ENCODE data around the gene EIF3J. TPM values are rescaled to one million over a fixed set of nuclear protein-coding genes. Genes with fewer than 3 reads are reported as not detected.
A peak's percentile ranks its signal among the peaks of the same experiment; 100 is the strongest.
"Not testable (repeated sequence)": the region's sequence is repeated elsewhere in the genome, so short reads cannot be mapped to it uniquely, and the experiment has no call there.

Gene EIF3J
- total RNA-seq, 1 donor from 2014 or later: 39.3 TPM

GRCh38 chr15:44541282-44541958 lies 4.5 kb downstream of the EIF3J start:
- peak; percentile 58 to 81 for DNase-seq (ENCODE audit: low read depth in 2 of 2)

- DNase-seq (ENCODE audit: low read depth in 2 of 2): no peak
Measured at GRCh38 chr15:44542596-44542995, 5.6 kb downstream of the EIF3J start.

- DNase-seq (ENCODE audit: low read depth in 2 of 2): not testable (repeated sequence)
Measured at GRCh38 chr15:44544745-44545144, 7.8 kb downstream of the EIF3J start.

GRCh38 chr15:44545913-44546802 lies 9.2 kb downstream of the EIF3J start:
- peak; percentile 25 to 32 for DNase-seq (ENCODE audit: low read depth in 2 of 2)

- not testable (repeated sequence) for DNase-seq (ENCODE audit: low read depth in 2 of 2)
Measured at GRCh38 chr15:44549152-44549551, 12.2 kb downstream of the EIF3J start.

GRCh38 chr15:44550256-44550655 lies 13.3 kb downstream of the EIF3J start:
- peak; percentile 57 to 60 for DNase-seq (ENCODE audit: low read depth in 2 of 2)

- no peak for DNase-seq (ENCODE audit: low read depth in 2 of 2)
Measured at GRCh38 chr15:44550734-44551133, 13.8 kb downstream of the EIF3J start.

GRCh38 chr15:44554934-44555723 lies 18.2 kb downstream of the EIF3J start:
- DNase-seq (ENCODE audit: low read depth in 2 of 2): peak; percentile 57 to 67

GRCh38 chr15:44560926-44561325 lies 24.0 kb downstream of the EIF3J start:
- DNase-seq (ENCODE audit: low read depth in 2 of 2): not testable (repeated sequence)

- no peak for DNase-seq (ENCODE audit: low read depth in 2 of 2)
Measured at GRCh38 chr15:44565387-44566154, 28.6 kb downstream of the EIF3J start.

GRCh38 chr15:44566155-44566540 lies 29.2 kb downstream of the EIF3J start:
- no peak for DNase-seq (ENCODE audit: low read depth in 2 of 2)

- DNase-seq (ENCODE audit: low read depth in 2 of 2): no peak
Measured at GRCh38 chr15:44568338-44568737, 31.4 kb downstream of the EIF3J start.

GRCh38 chr15:44569316-44569715 lies 32.4 kb downstream of the EIF3J start:
- no peak for DNase-seq (ENCODE audit: low read depth in 2 of 2)

- DNase-seq (ENCODE audit: low read depth in 2 of 2): no peak
Measured at GRCh38 chr15:44570361-44570760, 33.4 kb downstream of the EIF3J start.

GRCh38 chr15:44573386-44573785 lies 36.4 kb downstream of the EIF3J start:
- DNase-seq (ENCODE audit: low read depth in 2 of 2): no peak

GRCh38 chr15:44574734-44575133 lies 37.8 kb downstream of the EIF3J start:
- DNase-seq (ENCODE audit: low read depth in 2 of 2): no peak

GRCh38 chr15:44580105-44580504 lies 43.2 kb downstream of the EIF3J start:
- no peak for DNase-seq (ENCODE audit: low read depth in 2 of 2)

- peak; percentile 49 to 55 for DNase-seq (ENCODE audit: low read depth in 2 of 2)
Measured at GRCh38 chr15:44584162-44584749, 47.3 kb downstream of the EIF3J start.

GRCh38 chr15:44585633-44586032 lies 48.7 kb downstream of the EIF3J start:
- DNase-seq (ENCODE audit: low read depth in 2 of 2): no peak

- no peak for DNase-seq (ENCODE audit: low read depth in 2 of 2)
Measured at GRCh38 chr15:44588541-44588940, 51.6 kb downstream of the EIF3J start.

GRCh38 chr15:44591326-44591725 lies 54.4 kb downstream of the EIF3J start:
- DNase-seq (ENCODE audit: low read depth in 2 of 2): no peak
